Fibroblast of pulmonary artery (primary cell): ENCODE results near the gene SH3PXD2A.
A peak's percentile ranks its signal among the peaks of the same experiment; 100 is the strongest.

Experiments used
- DNase-seq: peaks from one replicate; pipeline ENCODE4 v3.0.0-alpha.2; 2010; ENCODE audit warnings: low read depth
- H3K4me3 ChIP-seq: replicated peaks from 2 replicates; pipeline ENCODE4 v1.5.1; 2011; ENCODE audit warnings: low read depth, mild to moderate bottlenecking, control low read depth, low read length, moderate library complexity
- TF ChIP-seq, protein P1 (sequence below): IDR thresholded peaks from 2 replicates; pipeline ENCODE4 v1.5.1; 2011; ENCODE audit warnings: mild to moderate bottlenecking, control low read depth, low read length, inconsistent platforms; ENCODE audit errors: missing control alignments

SH3PXD2A gene

DNA sequence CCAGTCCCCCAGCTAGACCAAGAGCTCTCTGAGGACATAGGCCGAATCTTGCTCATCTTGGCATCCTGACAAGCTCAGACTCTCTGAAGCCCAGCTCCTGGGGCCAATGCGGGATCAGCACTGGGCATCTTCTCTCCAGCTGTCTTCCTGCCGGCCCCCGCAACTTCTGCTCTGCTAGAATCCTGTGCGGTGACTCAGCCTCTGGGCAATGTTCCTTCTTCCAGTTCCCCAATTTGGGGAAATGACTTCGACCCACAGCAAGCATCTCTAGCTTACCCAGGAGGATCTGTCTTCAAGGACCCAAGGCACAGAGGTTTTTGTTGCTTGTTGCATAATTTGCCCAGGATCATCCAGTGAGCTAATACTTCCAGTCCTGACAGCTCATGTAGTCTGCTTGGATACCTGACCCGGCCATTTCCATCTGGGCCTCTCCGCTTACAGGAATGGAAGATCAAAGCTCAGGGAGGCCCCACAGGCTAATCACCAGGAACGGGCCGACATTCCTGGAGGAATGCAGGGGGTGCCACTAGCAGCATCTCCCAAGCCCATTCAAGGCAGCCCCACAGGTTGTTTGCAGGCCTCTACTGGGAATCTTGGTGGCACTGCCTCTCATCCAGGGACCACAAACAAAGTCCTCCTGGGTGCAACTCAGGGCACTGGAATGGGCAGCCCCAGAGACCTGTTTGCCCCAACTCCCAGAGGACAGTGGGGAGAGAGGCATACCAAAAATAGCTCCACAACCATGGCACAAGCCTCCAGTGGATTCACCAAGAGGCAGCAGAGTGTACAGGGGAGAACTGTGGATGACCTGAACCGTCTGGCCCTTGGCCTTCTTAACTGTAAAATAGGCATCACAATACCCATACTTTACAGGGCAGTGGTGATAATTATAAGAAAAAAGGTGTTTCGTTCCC is 210.0 kb downstream of the SH3PXD2A start:
- DNase-seq: peak; percentile 94
- TF ChIP-seq, protein P1, sequence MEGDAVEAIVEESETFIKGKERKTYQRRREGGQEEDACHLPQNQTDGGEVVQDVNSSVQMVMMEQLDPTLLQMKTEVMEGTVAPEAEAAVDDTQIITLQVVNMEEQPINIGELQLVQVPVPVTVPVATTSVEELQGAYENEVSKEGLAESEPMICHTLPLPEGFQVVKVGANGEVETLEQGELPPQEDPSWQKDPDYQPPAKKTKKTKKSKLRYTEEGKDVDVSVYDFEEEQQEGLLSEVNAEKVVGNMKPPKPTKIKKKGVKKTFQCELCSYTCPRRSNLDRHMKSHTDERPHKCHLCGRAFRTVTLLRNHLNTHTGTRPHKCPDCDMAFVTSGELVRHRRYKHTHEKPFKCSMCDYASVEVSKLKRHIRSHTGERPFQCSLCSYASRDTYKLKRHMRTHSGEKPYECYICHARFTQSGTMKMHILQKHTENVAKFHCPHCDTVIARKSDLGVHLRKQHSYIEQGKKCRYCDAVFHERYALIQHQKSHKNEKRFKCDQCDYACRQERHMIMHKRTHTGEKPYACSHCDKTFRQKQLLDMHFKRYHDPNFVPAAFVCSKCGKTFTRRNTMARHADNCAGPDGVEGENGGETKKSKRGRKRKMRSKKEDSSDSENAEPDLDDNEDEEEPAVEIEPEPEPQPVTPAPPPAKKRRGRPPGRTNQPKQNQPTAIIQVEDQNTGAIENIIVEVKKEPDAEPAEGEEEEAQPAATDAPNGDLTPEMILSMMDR: no peak
- H3K4me3 ChIP-seq: no peak overlapping the region

- DNase-seq: no peak
- H3K4me3 ChIP-seq: no peak overlapping the region
- TF ChIP-seq, protein P1: no peak
Observed at GRCh38 chr10:103643381-103643780, 212.0 kb downstream of the SH3PXD2A start.

DNA sequence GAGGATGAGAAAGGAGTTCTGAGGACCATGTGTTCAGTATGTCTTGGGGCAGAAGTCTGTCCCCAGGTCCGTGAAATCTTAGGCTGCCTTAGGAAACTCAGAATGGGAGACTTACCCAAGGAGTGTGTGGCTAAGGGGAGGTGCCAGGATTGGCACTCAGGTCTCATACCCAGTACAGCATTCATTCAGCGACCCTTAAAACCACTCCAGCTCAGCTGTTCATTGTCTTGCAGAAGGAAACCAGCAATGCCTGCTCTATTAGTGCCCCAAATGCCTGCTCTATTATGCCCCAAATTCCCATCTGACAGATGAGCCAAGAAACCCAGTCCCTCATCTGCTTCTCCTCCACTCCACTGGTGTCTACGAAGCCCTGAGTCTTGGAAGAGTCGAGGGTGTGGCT is 214.1 kb downstream of the SH3PXD2A start:
- no peak overlapping the region for H3K4me3 ChIP-seq
- TF ChIP-seq, protein P1: no peak
- no peak for DNase-seq

DNA sequence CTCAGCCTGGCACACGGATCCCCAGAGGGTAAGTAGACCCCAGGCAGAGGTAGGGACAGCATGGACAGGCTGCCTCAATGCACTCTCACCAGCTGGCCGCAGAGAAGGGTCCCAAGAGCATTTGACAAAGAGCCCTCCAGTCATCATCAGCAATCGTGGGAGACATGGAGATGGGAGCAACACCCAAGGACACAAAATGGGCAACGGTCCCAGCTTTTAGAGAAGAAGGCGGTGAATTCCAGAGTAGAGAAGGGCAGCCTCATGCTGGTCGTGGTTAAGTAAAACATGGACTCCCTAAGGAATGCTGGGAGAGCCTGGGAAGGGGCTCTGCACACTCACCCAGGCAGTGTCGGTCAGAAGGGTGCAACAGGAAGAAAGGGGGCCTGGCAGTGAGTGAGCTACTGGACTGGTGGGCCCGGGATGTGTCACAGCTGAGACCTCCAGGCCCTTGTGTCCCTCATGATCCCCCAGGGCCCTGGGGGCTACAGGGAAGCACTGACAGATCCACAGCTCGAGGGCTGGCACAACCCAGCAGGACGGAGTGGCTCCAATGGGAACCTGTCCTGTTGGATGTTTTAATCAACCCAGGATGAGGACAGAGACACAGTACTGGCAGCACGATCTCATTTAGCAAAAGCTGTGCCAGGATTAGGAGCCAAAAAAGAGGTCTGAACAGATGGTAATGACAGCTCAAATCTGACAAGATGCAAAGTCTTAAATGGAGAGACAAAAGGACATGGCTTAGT is 214.8 kb downstream of the SH3PXD2A start:
- TF ChIP-seq, protein P1: no peak
- DNase-seq: peak; percentile 47

DNA sequence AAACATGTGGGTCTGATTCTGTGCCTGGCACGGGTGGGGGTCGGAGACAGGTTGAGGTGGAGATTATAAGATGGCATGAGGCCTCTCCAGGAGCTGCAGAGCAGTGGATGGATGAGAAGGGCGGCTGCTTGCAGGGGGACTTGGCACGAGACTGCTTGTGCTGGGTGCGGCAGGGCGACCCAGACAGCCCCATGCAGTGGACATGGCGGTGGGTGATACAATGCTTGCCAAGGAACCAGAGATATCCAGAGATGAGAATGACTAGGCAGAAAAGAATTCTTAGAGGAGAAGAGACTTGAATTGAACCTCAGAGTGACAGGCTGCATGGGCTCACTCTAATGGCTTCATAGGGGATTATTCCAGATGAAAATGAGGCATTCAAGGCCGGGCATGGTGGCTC is 216.4 kb downstream of the SH3PXD2A start:
- TF ChIP-seq, protein P1: no peak
- H3K4me3 ChIP-seq: no peak overlapping the region
- DNase-seq: no peak

More for the DNA sequence above, 214.8 kb downstream of the SH3PXD2A start:
- no peak overlapping the region for H3K4me3 ChIP-seq

GRCh38 chr10:103637927-103638557 is 217.3 kb downstream of the SH3PXD2A start:
- DNase-seq: peak; percentile 61
- TF ChIP-seq, protein P1: no peak
- H3K4me3 ChIP-seq: no peak overlapping the region
